Iris pigment epithelial cell (primary cell): ENCODE measurements around the gene C11orf68.
A peak's percentile ranks its signal among the peaks of the same experiment; 100 is the strongest.
"Not testable (repeated sequence)": the region's sequence is repeated elsewhere in the genome, so short reads cannot be mapped to it uniquely, and the experiment has no call there.

Source experiments
- DNase-seq: peaks from one replicate; pipeline ENCODE4 v3.0.0-alpha.2; 2011; ENCODE audit warnings: low read depth

The C11orf68 gene

DNA sequence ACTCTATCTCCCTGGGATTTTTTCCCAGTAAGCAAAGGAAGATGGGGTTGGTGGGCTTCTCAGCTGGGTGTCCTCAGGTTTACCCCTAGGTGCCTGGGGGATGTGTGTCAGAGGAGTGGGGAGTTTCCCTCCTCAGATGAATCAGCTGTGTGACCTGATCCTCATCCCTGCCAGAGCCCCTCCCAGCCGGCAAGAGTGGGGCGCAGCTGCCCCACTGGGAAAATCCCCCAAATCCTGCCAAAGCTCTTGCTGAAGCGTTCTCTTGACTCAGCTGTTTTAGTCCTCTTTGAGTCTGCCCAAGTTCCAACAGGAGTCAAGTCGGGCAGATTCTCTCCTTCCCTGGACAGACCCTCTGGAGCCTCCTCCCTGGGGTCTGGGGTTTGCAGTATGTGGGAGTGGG lies 6.0 kb downstream of the C11orf68 start:
- peak; percentile 86 for DNase-seq

DNA sequence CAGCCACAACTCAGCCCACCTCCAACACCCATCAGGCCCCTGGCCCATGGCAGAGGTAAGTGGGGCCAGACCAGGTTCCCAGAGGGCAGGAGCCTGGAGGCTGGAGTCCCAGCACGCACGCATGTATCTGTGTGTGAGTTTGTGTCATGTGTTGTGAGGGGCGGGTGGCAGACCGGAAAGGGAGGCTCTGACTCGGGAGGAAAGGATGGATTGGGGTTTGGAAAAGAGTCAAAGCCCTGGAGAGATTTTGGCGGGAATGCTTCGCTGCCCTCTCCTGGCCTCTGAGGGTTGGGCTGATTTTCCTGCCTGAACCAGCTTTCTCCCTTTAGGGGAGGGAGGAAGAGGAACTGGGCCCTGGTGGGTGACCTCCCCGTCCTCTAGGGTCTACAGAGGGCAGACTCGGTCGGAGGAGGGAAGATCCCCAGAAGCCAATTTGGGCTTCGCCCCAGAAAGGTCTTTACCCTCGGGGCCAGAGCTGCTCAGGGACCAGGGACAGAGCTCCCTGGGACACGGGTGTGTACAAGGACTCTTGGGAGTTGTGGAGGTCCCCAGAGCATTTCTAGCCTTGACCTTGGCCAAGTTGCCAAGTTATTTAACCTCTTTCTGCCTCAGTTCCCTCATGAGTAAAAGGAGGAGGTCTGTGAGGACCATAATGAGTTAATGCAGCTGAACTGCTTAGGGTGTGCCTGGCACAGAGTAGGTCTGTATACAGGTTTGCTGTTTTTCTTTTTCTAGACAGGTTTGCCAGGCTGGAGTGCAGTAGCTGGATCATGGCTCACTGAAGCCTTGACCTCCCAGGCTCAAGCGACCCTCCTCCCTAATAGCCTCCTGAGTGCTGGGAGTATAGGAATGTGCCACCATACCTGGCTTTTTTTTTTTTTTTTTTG lies 6.9 kb downstream of the C11orf68 start:
- DNase-seq: peak; percentile 27

DNA sequence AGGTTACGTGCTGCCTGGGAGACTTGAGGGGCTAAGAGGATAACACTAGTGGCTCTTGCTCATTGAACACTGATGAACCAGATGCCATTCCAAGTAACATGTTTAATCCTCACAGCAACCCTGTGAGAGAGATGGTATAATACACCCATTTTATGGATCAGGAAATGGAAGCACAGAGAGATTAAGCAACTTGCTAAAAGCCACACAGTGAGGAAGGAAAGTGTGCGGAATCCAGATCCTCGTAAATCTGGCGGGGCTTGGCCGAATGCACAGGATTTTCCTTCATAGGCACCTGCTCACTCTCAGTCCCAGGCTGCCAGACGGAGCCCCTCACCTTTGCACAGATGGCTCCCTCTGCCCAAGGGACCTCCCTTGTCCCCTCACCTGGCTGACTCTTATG lies 11.0 kb downstream of the C11orf68 start:
- no peak for DNase-seq

DNA sequence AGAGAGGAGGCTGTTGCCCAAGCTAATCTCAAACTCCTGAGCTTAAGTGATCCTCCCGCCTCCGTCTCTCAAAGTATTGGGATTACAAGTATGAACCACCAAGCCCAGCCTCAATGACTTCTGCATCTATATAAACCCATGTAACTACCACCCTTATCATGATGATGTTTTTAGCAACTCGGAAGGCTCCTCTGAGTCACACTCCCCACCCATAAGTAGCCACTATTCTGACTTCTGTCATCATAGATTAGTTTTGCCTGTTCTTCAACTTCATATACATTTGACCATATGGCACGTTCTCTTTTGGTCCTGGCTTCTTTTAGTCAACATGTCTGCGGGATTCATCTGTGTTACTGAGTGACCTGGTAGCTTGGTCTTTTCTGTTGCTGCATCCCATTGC lies 12.3 kb downstream of the C11orf68 start:
- peak; percentile 28 for DNase-seq

DNA sequence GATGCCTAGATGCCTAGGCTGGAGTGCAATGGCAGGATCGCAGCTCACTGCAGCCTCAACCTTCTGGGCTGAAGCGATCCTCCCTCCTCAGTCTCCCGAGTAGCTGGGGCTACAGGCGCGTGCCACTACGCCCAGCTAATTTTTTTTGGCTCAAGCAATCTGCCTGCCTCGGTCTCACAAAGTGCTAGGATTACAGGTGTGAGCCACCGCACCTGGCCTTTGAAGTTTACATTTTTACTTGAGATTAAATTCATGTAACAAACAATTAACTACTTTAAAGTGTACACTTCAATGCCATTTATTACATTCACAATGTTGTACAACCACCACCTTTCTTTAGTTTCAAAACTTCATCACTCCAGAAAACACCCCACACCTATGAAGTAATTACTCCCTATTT lies 15.1 kb downstream of the C11orf68 start:
- no peak for DNase-seq

DNA sequence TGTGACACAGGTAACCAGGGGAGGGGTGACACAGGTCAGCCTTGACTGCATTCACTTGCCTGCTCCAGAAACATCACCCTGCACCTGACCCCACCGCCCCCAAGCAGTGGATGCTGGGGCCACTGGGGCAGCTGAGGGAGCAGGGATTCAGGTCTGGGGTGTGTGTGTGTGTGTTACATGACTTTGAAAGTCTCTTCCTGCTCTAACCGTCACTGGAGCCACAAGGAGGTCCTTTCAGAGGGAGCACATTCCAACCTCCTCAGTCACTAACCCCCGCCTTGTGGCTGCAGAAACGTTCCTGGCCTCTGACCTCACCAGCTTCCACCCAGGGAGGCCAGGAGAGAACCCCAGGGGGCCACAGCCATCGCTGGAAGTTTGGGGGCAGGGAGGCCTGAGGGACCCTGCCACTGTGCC lies 15.8 kb downstream of the C11orf68 start:
- peak; percentile 74 for DNase-seq

DNA sequence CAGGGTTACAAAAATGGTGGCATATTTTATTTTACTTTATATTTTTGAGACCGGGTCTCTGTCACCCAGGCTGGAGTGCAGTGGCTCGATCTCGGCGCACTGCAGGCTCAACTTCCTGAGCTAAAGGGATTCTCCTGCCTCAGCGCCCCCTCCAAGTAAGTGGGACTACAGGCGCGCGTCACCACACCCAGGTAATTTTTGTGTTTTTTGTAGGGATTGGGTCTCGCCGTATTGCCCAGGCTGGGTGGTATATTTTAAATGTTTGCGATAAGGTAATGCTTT lies 18.0 kb downstream of the C11orf68 start:
- no peak for DNase-seq

DNA sequence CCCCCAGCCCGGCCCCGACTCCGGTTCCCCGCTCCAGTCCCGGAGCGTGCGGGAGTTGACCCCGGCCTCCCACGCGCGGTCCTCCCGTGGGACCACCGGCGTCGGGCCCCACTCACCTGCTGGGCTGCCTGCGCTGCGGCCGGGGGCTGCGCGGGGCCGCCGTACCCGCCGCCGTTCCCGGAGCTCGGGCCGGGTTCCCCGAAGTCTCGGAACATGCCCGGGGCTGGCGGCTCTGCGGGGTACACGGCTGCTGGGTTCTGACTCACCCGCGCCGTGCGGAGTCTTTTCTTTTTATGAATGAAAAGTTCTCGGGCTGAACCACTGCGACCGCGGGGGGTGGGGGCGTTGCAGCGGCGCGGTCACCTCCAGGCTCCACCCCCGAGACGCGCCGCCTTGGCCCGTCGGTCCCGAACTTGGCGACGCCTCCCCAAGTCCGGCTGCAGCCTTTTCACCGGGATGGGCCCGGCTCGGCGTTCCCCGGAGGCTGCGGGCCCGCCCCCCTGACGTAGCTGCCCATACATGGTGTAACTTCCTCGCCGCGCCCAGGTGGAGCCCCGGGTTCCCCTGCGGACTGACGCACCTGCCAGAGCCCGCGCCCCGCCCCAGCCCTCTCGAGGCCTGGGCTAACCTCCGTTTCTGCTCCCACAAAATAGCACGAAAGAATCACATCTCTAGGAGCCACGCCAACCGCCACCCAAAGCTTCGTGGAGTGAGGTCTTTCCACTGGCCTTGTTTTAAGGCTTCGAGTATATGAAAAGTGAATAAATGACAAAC lies 18.6 kb downstream of the C11orf68 start, which contains the start of gene FOSL1:
Gene FOSL1 (minus strand): TSS at position 264 of the 774 bp plus-strand sequence. CDS start 49 bp downstream, at position 215.
- peak; percentile 98 for DNase-seq

DNA sequence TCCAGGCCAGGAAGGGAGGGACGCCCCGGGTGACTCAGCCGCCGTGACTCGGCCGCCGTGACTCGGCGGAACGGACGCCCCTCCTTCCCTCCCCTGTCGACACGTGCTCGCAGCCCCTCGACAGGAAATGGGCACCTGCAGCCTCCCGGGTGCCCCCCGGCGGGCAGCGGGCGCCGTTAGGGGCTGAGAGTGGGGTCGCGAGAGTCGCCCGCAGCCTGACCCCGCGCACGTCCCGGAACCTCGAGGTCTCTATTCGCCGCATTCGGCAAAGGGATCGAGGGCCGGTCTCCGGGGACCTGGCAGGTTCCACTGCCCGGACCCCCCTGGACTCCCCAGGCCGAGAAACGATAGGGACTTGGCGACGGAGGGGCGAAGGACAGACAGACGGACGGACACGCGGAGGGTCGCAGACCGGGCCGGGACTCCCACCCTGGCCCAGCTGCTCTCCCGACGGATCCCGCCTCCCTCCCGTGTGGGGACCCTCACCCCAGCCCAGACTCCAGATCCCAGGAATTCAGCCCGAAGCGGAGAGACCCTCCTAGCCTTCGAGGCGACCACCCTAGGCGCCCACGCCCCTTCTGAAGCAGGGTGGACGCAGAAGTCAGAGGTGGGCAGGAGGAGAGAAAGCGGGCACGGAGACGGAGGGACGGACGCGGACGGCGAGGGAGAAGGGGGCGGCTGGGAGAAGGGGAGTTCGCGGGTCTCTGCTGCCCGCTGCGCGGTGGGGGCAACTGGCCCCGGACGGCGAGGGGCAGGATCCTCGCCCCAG lies 19.3 kb downstream of the C11orf68 start:
- peak; percentile 78 for DNase-seq

DNA sequence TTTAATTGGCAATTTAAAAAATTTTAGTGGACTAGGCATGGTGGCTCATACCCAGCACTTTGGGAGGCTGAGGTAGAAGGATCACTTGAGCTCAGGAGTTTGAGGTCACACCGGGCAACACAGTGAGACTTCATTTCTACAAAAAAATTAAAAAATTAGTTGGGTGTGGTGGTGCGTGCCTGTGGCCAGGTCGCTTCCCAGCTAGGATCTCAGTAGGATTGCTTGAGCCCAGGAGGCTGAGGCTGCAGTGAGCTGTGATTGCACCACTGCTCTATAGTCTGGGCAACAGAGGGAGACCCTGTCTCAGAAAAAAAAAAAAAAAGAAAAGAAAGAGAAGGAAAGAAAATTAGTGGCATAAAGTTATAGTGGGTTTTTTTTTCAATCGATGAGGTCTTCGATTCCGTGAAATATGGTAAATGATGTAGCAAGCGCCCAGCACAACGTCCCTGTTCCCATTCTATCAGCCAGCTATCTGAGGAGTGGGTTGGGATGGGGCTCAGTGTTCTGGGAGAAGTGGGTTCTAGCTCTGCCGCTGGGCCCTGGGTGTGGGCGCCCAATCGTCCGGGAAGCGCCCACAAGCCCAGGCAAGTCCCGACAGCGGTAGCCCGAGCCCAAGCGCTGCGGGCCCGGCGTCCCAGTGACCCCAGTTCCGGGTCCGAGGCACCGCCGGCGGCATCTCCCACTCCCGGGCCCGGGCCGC lies 20.1 kb downstream of the C11orf68 start:
- peak; percentile 42 for DNase-seq

DNA sequence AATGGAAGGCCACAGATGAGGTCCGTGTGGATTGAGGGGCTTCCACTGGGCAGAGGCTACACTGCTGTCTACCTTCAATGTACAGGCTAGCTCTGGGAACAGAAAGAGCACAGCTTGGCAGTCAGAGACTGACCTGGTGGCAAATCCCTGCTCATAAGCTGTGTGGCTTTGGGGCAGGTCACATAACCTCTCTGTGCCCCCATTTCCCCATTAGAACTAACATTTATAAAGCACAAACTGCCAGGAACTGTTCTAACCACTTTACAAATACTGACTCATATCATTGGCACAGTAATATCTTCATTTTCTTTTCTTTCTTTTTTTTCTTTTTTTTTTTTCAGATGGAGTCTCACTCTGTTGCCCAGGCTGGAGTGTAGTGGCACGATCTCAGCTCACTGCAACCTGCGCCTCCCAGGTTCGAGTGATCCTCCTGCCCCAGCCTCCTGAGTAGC lies 21.8 kb downstream of the C11orf68 start:
- peak; percentile 38 for DNase-seq

DNA sequence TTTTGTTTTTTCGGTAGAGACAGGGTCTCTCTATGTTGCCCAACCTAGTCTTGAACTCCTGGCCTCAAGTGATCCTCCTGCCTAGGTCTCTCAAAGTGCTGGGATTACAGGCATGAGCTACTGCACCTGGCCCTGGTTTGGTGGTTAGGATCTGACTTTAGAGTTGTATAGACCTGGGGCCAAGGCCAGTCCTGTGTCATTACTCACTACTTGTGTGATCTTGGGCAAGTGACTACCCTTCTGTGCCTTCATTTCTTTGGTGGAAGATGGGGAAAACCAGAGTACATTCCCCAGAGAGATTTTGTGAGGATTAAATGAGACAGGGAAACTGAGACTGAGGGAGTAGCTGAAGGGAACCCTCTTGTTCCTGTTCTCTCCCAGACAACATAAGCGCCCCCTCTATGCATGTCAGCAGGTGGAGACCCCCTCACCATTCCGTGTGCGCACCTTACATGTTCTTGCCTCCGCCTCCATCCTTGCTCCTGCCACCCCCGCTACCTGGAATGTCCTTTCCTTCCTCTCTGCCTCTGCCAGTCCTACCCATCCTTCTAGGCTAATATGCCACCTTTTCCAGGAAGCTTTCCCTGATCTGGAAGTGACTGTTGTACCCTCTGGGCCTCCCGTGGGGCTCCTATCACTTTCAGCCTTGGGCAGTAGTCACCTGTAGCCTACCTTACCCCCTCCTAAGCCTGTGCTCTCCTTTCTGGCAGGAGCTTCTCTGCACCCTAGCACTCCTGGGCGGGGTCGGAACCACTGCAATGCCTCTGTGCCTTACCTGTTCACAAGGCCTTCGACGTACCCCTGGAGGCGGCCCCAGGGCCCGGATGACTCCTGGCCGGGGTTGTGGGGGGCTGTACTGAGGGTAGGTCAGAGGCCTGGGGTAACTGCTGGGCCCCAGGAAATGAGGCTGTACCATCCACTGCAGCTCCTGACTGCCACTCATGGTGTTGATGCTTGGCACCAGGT lies 22.5 kb downstream of the C11orf68 start:
- no peak for DNase-seq

DNA sequence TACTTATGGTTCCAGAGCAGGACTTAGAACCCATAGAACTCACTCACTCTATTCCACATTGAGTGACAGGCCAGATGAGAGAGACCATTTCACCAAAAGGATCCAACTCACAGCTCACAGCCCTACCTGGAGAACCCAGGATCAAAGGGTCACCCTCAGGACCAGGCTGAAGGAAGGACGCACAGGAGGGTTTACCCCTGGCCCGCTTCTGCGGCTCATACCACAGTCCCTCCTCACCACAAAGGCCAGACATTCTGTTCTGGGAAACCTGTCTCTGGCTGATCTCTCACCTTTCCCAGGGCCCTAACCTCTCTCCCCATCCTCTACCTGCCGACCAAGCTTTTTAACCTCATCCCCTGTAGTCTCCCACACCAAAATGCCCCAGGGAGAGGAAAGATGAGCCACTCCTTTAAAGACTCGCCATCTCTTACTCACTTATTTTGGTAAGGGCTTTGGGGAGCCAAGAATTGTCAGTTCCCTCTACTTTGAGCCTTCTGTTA lies 23.3 kb downstream of the C11orf68 start:
- no peak for DNase-seq

DNA sequence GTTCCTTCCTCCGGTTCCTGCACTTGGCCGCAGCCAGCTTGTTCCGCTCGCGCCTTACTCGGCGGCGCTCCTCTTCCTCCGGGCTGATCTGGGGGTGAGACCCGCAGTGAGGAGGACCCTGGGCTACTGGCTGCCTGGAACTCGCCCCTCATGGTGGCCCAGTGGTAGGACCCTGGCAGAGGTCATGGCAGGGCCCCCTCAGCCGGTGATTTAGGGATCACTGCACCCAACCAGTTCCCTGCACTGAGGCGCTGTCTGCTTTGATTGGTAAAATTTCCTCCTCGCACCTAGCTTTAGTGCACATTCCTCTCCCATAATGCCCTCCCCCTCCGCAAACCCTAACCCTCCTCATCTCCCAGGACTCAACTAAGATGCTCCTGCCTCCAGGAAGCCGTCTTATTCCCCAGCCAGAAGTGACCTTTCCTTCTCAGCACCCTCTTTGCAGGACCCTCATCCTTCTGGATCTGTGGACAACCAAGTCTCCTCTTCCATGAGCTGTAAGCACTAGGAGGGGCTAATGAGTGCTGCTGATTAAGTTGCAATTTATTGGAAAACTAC lies 24.7 kb downstream of the C11orf68 start:
- no peak for DNase-seq

DNA sequence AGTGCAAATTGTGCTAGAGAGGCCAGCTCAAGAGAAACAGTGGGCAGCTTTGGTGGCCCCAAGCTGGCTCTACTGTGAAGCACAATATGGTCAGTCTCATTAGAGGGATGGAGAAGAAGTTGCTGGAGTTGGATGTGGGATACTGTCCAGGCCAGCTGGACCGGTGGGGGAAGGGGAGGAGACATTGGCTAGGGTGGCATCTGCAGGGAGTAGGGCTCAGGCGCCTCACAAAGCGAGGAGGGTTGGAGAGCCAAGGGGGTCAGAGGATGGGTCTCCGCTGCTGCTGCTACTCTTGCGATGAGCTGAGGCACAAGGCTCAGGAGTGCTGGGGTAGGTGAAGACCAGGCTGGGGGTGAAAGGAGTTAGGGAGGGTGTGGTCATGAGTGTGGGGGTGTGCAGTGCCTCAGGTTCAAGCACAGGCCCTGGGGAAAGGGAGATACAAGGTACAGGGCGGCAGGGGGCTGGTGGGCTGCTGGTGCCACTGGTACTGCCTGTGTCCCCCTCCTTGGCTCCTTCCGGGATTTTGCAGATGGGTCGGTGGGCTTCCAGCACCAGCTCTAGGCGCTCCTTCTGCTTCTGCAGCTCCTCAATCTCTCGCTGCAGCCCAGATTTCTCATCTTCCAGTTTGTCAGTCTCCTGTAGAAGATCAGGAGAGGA lies 26.1 kb downstream of the C11orf68 start:
- DNase-seq: no peak

DNA sequence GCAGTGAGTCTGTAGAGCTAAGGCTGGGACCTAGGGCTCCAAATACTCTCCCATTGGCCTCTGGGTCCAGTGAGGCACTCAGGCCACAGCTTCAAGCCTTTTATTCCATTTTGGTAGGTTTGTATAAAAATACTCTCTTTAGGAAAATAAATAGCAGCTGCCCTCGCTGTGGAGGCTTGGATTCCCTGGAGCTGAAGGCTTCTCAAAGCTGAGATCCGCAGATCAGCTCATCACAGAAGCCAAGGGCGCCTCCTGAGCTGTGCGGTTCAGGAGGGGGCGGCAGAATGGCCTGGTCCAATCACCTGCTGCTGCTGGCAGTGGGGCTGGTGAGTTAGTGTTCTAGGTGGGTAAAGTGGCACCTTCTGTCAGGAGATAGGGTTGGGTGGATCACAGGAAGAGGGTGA lies 26.7 kb downstream of the C11orf68 start:
- DNase-seq: not testable (repeated sequence)

DNA sequence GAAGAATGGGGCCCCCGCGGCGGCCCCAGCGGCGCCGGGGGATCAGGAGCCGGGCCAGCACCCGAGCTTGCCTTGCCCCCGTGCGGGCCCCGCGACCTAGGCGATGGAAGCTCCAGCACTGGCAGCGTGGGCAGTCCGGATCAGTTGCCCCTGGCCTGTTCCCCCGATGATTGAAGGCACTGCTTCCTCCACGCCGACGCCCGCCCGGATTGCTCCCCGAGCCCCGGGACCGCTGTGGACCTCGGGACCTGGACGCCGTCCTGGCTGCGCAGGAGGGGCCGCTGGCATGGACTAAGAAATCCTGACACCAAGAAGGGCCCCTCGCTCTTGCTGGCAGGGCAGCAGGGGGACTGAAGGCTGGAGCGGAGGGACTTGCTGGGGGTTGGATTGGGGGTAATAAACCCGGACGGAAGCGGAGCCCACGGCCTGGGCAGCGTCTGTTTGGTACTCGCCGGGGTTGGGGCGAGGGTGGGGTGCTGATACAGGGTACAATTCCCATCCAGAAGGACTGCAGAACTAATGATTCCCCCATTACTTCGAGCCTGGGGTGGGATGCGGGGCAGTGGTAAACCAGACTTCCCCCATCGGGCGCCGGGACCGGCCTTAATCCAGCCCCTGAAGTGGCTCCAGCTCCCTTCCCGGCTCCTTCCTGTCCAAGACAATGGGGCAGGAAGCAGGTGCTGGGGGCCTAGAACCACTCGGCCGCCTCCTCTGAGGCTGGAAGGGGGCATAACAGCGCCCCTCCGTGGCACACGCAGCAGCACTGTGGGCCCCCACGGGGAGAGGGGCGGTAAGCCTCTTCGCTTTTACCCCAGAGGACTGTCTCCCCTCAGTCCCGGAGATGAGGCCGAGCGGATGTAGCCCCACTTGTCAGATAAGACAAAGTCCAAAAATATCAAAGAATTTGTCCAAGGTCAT lies 27.4 kb downstream of the C11orf68 start:
- peak; percentile 28 for DNase-seq
